Inferior parietal cortex (tissue), 1 donor: ENCODE measurements around the gene EXOSC9.

ENCODE experiments used
- DNase-seq: peaks from one replicate; pipeline ENCODE4 v3.0.0-alpha.2; 2016; ENCODE audit errors: extremely low spot score

EXOSC9 gene

DNA sequence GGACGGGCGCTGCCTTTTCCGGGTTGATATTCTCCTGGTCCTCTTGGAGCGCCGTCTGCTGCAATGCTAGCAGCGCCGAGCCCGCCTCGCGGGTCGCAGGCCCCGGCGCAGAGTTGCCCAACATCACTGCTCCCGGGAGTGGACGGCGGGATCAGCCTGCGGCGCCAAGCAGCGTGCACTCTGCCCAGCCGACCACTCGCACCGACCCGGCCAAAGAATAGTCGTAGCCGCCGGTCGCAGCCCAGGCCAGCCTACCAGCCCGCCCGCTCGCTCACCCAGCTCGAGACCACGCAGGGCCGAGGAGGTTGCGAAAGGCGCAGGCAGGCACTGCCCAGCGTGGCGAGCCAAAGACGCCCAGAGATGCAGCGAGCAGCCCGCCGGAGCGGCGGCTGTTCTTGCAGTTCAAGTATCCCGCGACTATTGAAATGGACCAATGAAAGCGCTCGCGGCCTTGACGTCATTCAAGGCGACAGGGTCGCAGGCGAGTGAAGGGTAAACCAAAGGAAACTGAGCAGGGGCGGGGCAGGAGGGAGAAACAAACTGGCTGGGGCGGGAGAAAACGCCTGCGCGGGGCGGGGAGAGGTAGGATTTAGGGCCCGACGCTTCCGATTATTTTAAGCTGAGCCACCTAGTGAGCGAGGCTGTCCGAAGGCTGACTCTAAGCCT, 22.5 kb downstream of the EXOSC9 start, which contains the start of gene CCNA2:
TSS of gene CCNA2 (minus strand) at position 379 of the 666 bp plus-strand sequence. CDS start at position 124, 255 bp downstream.
- DNase-seq: peak; percentile 96

DNA sequence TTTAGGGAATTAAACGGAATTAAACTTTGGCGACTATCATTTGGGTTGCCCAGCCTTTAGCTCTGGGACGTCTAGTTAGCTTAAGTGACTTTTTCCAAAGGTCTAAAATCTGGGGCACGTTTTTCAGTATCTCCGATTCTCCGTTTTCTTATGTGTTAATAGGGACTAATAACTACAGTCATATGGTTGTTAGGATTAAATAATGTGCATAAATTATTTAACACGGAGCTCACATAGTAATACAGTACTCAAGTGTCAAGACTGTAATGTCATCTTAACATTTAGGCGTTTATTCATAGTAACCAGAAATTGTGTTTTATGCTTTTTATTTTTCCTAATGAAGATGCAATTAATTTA, 23.0 kb downstream of the EXOSC9 start:
- DNase-seq: no peak

DNA sequence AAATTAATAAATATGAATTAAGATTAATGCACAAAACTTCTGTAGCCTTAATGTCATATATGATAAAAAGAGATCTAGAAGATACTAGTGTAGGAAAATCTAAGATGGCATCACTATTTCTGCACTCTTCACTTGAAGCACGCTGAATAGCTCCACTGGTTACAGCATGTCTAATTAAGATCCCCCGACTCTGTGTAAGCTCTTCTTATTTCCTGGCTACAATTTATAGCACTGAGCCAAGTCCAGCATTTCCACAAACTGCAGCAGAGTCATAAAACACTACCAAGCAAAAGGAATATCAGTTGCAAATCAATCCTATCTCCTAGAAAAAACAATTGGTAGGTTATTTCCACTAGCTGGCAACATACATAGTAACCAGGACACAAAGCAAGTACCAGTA, 23.8 kb downstream of the EXOSC9 start:
- DNase-seq: no peak

DNA sequence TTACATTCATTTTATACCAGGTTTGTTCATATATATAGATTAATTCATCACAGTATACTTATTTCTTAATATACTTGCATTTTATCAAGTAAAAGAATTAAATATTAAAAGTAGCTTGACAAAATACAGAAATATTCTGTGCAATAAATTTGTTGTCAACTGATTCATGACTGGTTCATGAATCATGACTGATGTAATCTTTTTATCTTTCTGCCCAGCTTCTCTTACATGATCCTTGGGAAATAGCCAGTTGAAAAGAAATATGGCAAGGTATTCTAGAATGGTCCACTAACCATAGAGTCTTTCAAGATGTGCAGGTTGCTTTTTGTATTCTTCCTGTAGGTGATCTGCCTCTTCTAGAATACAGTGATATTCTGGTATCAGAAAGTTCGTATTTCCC, 26.7 kb downstream of the EXOSC9 start:
- no peak for DNase-seq

DNA sequence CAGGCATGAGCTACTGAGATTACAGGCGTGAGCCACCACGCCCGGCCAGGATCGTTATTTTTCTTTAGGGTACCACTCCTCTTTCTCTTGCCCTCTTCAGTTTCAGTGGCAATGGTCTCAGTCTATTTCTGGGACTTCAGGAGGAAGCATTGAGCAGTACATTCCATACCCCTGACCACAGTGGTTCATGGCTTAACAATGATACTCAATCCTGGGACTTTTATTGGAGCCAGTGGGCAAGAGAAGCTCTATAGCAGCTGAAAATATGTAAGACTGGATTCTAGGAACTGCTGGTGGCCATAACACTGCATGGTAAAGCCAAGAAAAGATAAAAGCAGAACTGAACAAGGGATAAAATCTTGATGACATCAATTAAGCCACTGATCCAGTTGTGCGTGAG, 28.4 kb downstream of the EXOSC9 start:
- no peak for DNase-seq

DNA sequence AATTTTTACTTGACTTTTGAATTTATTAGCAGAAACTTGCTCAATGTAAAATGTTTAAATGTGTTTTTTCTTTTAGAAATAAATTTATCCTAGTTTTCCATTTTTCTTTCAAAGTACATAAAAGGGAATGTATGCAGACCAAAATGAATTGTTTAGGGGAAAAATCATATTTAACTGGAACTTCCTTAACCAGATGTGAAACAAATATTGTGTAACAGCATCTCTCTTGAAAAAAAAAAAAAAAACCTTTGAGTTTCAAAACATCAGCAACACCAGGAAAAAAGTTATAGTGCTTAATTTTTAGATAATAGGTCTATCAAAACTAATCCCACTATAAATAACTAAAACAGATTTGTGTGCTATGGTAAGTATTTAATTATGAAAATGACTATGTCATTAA, 37.0 kb downstream of the EXOSC9 start:
- no peak for DNase-seq

DNA sequence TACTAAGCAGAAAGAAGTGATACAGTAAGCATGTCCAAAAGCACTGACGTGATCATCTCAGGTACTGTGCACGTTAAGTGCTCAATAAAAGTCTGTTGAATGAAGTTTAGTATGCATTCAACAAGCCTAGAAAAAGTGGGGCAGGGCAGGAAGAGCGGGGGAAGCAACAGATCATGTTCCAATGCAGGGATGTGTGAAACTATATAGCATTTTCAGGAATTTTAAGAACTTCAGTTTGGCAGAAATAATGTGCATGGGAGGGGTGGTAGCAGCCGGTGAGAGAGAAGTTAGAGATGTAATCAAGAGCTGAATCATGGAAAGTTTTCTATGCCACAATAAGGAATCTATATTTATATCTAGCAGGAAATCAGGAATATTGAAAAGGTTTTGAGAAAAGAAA, 41.7 kb downstream of the EXOSC9 start:
- DNase-seq: no peak

DNA sequence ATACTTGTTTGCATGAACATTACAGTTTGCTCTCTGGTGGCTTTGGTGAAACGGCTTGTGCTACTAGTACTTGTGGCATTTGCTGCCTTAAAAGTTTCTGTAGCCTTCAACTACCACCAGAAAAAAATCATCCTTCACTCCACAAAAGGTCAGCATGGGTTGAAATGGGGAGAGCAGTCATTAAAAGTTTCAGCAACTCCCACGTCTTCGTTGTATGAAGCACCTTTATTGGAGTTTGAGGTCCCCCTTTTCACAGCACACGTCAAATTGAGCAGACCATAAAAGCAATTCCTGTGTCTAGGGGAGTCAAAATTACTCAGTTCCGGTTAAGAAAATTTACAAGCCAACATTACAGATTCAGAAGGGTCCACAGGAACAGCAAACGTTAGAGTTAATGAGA, 45.5 kb downstream of the EXOSC9 start:
- no peak for DNase-seq

DNA sequence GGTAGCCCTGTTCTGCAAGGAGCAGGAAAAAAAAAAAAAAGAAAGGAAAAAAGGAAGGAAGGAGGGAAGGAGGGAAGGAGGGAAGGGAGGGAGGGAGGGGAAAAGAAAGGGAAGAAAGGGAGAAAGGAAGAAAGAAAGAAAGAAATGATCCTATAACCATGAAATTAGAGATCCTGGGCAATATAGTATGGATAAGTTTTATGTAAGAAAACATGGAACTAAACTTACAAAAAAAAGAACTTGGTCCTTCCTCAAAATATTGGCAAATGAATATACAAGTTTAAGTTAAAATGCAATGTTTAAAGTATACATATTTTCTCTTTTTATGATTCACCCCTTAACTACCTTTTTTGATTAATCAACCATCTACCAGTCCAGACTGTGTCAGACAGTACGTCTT, 50.2 kb downstream of the EXOSC9 start:
- no peak for DNase-seq

DNA sequence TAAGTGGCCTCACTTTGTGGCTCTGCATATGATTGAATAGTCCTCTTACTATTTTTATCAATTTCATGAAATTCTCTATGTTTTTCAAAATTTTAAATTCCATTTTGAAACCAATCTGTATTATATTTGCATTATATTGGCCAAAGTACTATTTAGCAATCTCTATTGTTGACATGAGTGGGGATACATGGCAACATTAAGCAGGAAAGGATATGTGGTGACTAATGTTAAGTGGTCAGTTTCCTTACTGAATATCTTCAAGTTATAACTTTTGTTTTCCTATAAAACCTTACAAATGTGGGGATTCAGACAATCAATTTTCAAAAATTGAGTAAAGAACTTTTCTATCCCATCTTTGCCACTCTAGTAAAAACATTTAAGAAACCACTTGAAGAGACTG, 59.0 kb downstream of the EXOSC9 start:
- no peak for DNase-seq

DNA sequence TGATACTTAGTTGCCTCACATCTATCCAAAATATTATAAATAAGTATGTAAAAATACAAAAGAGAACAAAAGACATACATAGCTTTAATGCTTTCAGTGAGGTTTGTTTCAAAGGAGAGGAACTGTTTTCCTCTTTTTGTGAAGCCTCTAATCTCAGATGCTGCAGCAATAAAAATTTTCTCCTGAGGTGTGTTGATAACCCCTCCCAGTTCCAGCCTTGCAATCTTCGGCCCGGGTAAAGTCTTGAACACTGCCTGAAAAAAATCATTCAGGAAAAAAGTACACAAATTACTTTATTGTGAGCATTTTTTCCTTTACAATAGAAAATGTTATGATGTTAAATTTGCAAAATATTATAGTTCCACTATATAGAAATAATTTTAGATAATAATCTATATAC, 60.3 kb downstream of the EXOSC9 start:
- no peak for DNase-seq

DNA sequence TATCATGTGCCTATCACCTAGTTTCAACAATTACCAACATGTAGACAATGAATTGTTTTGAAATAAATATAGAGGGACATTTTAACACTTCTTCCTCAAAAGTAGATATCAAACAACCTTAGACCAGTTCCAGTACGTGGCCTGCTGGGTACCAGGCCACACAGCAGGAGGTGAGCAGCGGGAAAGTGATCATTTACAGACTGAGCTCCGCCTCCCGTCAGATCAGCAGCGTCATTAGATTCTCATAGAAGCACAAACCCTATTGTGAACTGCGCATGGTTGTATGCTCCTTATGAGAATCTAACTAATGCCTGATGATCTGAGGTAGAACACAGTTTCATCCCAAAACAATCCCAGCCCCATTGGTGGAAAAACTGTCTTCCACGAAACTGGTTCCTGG, 62.7 kb downstream of the EXOSC9 start:
- DNase-seq: no peak
